ENCODE data around the gene PRPF6. TPM values are rescaled to one million over a fixed set of nuclear protein-coding genes. Genes with fewer than 3 reads are reported as not detected.

PRPF6 gene
- total and polyA plus RNA-seq, 2 of the 13 experiments (the other 11 are each of a cell fraction or from before 2014, with no cell fraction given): 63.7 to 101 TPM

DNA sequence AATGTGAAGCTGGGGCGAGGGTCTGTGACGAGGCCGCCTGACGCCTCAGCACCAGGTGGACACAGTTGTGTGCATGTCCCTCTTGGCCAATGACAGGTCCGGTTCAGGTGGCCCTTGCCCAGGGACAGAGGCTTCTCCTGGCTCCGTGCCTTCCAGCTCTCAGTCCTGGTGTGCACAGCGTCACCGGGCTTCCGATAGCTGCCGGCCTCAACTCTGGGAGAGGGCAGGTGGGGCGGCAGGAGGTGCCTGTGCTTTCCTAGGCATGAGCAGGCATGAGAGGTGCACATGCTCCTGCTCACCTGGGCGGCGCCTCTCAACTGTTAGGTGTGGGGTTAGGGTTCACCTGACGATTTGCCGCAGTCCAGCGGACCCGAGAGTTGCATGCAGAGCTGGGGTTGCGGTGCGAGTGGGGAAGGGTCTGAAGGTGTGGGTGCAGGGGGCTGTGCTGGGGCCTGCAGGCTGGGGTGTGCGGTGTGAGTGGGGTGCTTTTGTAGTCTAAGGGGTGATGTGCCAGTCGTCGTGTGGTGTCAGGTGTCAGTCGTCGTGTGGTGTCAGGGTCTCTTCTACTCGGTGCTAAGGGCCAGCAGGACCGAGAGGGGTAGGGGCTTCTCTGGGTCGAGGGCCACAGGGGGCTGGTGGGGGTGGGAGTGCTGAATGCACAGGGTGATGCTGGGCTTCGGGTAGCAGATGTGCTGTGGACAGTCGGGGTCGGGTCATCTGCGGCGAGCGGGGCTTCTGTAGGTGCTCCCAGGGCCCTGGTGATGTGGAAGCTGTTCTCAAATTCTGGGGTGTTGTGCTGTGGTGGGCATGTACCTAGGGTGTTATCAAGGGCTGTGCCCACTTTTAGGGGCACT is 72.3 kb downstream of the PRPF6 start (continued):
- TF ChIP-seq SRY (CRISPR knock-in tag; IDR thresholded peaks at IDR 0.05) (no peak; the same call in 1 of the 2 replicates), ARNT2 (CRISPR knock-in tag; IDR thresholded peaks at IDR 0.05; ENCODE audit: low read depth) (peak; percentile 63), IRF2 (CRISPR knock-in tag; IDR thresholded peaks at IDR 0.05) (peak; percentile 48; the same call in 1 of the 2 replicates), PHF20 (CRISPR knock-in tag; IDR thresholded peaks at IDR 0.05) (no peak), ELF4 (CRISPR knock-in tag; IDR thresholded peaks at IDR 0.05; ENCODE audit: borderline replicate concordance) (no peak), TAF15 (IDR thresholded peaks at IDR 0.05; ENCODE audit: low read depth, low read length, poor library complexity, severe bottlenecking) (no peak), ZSCAN22 (CRISPR knock-in tag; IDR thresholded peaks at IDR 0.05) (0 out of 2 replicates have a peak, but pooled peaks have one; percentile 60), NCOR1 (IDR thresholded peaks at IDR 0.05; ENCODE audit: borderline replicate concordance, low read length) (no peak), ZNF768 (CRISPR knock-in tag; IDR thresholded peaks at IDR 0.05) (no peak), ZNF441 (CRISPR knock-in tag; IDR thresholded peaks at IDR 0.05; ENCODE audit: borderline replicate concordance) (peak; percentile 90), HMG20B (CRISPR knock-in tag; conservative IDR thresholded peaks at IDR 0.05) (peak; percentile 59; the same call in 1 of the 2 replicates), POLR2G (IDR thresholded peaks at IDR 0.05; ENCODE audit: low read depth, low read length) (no peak; the same call in 1 of the 2 replicates), ZNF329 (CRISPR knock-in tag; IDR thresholded peaks at IDR 0.05; ENCODE audit: low read depth) (0 out of 2 replicates have a peak, but pooled peaks have one; percentile 11), ZNF331 (CRISPR knock-in tag; IDR thresholded peaks at IDR 0.05) (no peak), ZSCAN25 (CRISPR knock-in tag; IDR thresholded peaks at IDR 0.05) (no peak), SP4 (CRISPR knock-in tag; IDR thresholded peaks at IDR 0.05) (peak; percentile 5), GABPB1 (CRISPR knock-in tag; IDR thresholded peaks at IDR 0.05) (no peak)
- TF ChIP-seq, protein P1, sequence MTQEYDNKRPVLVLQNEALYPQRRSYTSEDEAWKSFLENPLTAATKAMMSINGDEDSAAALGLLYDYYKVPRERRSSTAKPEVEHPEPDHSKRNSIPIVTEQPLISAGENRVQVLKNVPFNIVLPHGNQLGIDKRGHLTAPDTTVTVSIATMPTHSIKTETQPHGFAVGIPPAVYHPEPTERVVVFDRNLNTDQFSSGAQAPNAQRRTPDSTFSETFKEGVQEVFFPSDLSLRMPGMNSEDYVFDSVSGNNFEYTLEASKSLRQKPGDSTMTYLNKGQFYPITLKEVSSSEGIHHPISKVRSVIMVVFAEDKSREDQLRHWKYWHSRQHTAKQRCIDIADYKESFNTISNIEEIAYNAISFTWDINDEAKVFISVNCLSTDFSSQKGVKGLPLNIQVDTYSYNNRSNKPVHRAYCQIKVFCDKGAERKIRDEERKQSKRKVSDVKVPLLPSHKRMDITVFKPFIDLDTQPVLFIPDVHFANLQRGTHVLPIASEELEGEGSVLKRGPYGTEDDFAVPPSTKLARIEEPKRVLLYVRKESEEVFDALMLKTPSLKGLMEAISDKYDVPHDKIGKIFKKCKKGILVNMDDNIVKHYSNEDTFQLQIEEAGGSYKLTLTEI (CRISPR knock-in tag; conservative IDR thresholded peaks at IDR 0.05): no peak
- TF ChIP-seq, protein P2, sequence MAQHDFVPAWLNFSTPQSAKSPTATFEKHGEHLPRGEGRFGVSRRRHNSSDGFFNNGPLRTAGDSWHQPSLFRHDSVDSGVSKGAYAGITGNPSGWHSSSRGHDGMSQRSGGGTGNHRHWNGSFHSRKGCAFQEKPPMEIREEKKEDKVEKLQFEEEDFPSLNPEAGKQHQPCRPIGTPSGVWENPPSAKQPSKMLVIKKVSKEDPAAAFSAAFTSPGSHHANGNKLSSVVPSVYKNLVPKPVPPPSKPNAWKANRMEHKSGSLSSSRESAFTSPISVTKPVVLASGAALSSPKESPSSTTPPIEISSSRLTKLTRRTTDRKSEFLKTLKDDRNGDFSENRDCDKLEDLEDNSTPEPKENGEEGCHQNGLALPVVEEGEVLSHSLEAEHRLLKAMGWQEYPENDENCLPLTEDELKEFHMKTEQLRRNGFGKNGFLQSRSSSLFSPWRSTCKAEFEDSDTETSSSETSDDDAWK (CRISPR knock-in tag; IDR thresholded peaks at IDR 0.05): no peak
- TF ChIP-seq, protein P3, sequence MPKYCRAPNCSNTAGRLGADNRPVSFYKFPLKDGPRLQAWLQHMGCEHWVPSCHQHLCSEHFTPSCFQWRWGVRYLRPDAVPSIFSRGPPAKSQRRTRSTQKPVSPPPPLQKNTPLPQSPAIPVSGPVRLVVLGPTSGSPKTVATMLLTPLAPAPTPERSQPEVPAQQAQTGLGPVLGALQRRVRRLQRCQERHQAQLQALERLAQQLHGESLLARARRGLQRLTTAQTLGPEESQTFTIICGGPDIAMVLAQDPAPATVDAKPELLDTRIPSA (CRISPR knock-in tag; IDR thresholded peaks at IDR 0.05; ENCODE audit: borderline replicate concordance): 0 out of 2 replicates have a peak, but pooled peaks have one; percentile 5
- TF ChIP-seq, protein P4, sequence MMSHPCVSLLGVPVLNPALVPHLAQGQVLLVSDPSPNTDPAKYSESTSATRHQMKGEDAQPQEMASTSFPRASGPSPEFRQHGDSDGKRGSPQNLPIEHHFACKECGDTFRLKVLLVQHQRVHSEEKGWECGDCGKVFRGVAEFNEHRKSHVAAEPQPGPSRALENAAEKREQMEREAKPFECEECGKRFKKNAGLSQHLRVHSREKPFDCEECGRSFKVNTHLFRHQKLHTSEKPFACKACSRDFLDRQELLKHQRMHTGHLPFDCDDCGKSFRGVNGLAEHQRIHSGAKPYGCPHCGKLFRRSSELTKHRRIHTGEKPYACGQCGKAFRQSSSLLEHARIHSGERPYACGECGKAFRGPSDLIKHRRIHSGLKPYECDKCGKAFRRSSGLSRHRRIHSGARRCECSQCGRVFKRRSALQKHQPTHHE (CRISPR knock-in tag; IDR thresholded peaks at IDR 0.05; ENCODE audit: borderline replicate concordance): no peak; the same call in 1 of the 2 replicates
- TF ChIP-seq, protein P5, sequence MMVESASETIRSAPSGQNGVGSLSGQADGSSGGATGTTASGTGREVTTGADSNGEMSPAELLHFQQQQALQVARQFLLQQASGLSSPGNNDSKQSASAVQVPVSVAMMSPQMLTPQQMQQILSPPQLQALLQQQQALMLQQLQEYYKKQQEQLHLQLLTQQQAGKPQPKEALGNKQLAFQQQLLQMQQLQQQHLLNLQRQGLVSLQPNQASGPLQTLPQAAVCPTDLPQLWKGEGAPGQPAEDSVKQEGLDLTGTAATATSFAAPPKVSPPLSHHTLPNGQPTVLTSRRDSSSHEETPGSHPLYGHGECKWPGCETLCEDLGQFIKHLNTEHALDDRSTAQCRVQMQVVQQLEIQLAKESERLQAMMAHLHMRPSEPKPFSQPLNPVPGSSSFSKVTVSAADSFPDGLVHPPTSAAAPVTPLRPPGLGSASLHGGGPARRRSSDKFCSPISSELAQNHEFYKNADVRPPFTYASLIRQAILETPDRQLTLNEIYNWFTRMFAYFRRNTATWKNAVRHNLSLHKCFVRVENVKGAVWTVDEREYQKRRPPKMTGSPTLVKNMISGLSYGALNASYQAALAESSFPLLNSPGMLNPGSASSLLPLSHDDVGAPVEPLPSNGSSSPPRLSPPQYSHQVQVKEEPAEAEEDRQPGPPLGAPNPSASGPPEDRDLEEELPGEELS (CRISPR knock-in tag; IDR thresholded peaks at IDR 0.05): peak; percentile 13; the same call in 1 of the 2 replicates

Measured in HepG2 (cell line).